Nephron progenitor cell (in vitro differentiated cells): ENCODE results near the gene ADPRHL1.

Source experiments
- DNase-seq: peaks from one replicate; pipeline ENCODE4 v3.0.0; 2021
- H3K27ac Mint-ChIP-seq: 2 replicates; pipeline ENCODE4 v1.8.0; 2021; ENCODE audit warnings: mild to moderate bottlenecking, moderate library complexity, mixed read lengths
- H3K27me3 Mint-ChIP-seq: 2 replicates; pipeline ENCODE4 v1.8.0; 2021; ENCODE audit warnings: mild to moderate bottlenecking, low read depth, mixed read lengths; ENCODE audit not compliant: poor library complexity
- H3K36me3 Mint-ChIP-seq: 2 replicates; pipeline ENCODE4 v1.8.0; 2021; ENCODE audit warnings: low read depth, mixed read lengths
- H3K4me1 Mint-ChIP-seq: 2 replicates; pipeline ENCODE4 v1.8.0; 2021; ENCODE audit warnings: mixed read lengths
- H3K4me3 Mint-ChIP-seq: 2 replicates; pipeline ENCODE4 v1.8.0; 2021; ENCODE audit warnings: mild to moderate bottlenecking, moderate library complexity, mixed read lengths
- H3K9me3 Mint-ChIP-seq: 2 replicates; pipeline ENCODE4 v1.8.0; 2021; ENCODE audit warnings: mild to moderate bottlenecking, moderate library complexity, mixed read lengths
- CTCF ChIP-seq: fragments of 200-600 bp; sonication (generic); IDR thresholded peaks from 2 replicates; pipeline ENCODE4 v1.5.0; 2021; ENCODE audit warnings: antibody characterized with exemption

The ADPRHL1 gene

GRCh38 chr13:113420833-113421600 lies 32.3 kb downstream of the ADPRHL1 start:
- DNase-seq: no peak

GRCh38 chr13:113420232-113420631 lies 33.1 kb downstream of the ADPRHL1 start:
- H3K27me3 Mint-ChIP-seq: peaks cover 19% of the 10 kb centered on the region
- H3K36me3 Mint-ChIP-seq: peaks cover 13% of the 10 kb centered on the region
- TF ChIP-seq CTCF: no peak
- H3K27ac Mint-ChIP-seq: no peak overlapping the region
- DNase-seq: no peak
- H3K4me1 Mint-ChIP-seq: peaks cover 29% of the 10 kb centered on the region
- H3K4me3 Mint-ChIP-seq: no peak overlapping the region
- no peaks in the 10 kb centered on the region for H3K9me3 Mint-ChIP-seq

More at GRCh38 chr13:113420833-113421600, 32.3 kb downstream of the ADPRHL1 start:
- no peaks in the 10 kb centered on the region for H3K9me3 Mint-ChIP-seq
- no peak overlapping the region for H3K4me3 Mint-ChIP-seq
- H3K27me3 Mint-ChIP-seq: peaks cover 19% of the 10 kb centered on the region
- H3K27ac Mint-ChIP-seq: no peak overlapping the region
- H3K4me1 Mint-ChIP-seq: peaks cover 29% of the 10 kb centered on the region
- TF ChIP-seq CTCF: no peak
- H3K36me3 Mint-ChIP-seq: peaks cover 13% of the 10 kb centered on the region

GRCh38 chr13:113419531-113420193 lies 33.6 kb downstream of the ADPRHL1 start:
- H3K36me3 Mint-ChIP-seq: peaks cover 13% of the 10 kb centered on the region
- TF ChIP-seq CTCF: no peak
- H3K4me3 Mint-ChIP-seq: no peak overlapping the region
- H3K27me3 Mint-ChIP-seq: peaks cover 19% of the 10 kb centered on the region
- H3K9me3 Mint-ChIP-seq: no peaks in the 10 kb centered on the region
- peaks cover 29% of the 10 kb centered on the region for H3K4me1 Mint-ChIP-seq
- H3K27ac Mint-ChIP-seq: no peak overlapping the region
- no peak for DNase-seq

GRCh38 chr13:113418722-113419049 lies 34.6 kb downstream of the ADPRHL1 start:
- H3K4me1 Mint-ChIP-seq: peaks cover 36% of the 10 kb centered on the region
- H3K9me3 Mint-ChIP-seq: no peaks in the 10 kb centered on the region
- DNase-seq: no peak
- peaks cover 13% of the 10 kb centered on the region for H3K36me3 Mint-ChIP-seq
- peaks cover 19% of the 10 kb centered on the region for H3K27me3 Mint-ChIP-seq
- no peak overlapping the region for H3K27ac Mint-ChIP-seq
- no peak for TF ChIP-seq CTCF
- H3K4me3 Mint-ChIP-seq: no peak overlapping the region

GRCh38 chr13:113417836-113418721 lies 35.2 kb downstream of the ADPRHL1 start:
- H3K36me3 Mint-ChIP-seq: peaks cover 16% of the 10 kb centered on the region
- no peak overlapping the region for H3K4me3 Mint-ChIP-seq
- no peak overlapping the region for H3K27ac Mint-ChIP-seq
- no peak for DNase-seq
- H3K27me3 Mint-ChIP-seq: peaks cover 19% of the 10 kb centered on the region
- H3K4me1 Mint-ChIP-seq: peaks cover 36% of the 10 kb centered on the region
- TF ChIP-seq CTCF: no peak
- peaks cover 4% of the 10 kb centered on the region for H3K9me3 Mint-ChIP-seq
